Neuronal stem cell (in vitro differentiated cells): Measurements from ENCODE around the gene CELF1.
"Not testable (repeated sequence)": the region's sequence is repeated elsewhere in the genome, so short reads cannot be mapped to it uniquely, and the experiment has no call there.

Experiments
- DNase-seq: peaks from one replicate; pipeline ENCODE4 v3.0.0-alpha.2; 2013; ENCODE audit warnings: low spot score
- H2AFZ ChIP-seq: one replicate; pipeline ENCODE4 v1.6.1; 2013; ENCODE audit warnings: mild to moderate bottlenecking, low read length, inconsistent platforms
- H2AK5ac ChIP-seq: 2 replicates; pipeline ENCODE4 v1.6.1; 2013; ENCODE audit warnings: low read depth, mild to moderate bottlenecking, inconsistent platforms, low read length, moderate library complexity, mixed read lengths
- H2BK120ac ChIP-seq: 2 replicates; pipeline ENCODE4 v1.6.1; 2013; ENCODE audit warnings: low read depth, mild to moderate bottlenecking, inconsistent platforms, low read length, moderate library complexity, mixed read lengths
- H2BK12ac ChIP-seq: one replicate; pipeline ENCODE4 v1.6.1; 2013; ENCODE audit warnings: low read length, inconsistent platforms
- H2BK15ac ChIP-seq: 2 replicates; pipeline ENCODE4 v1.6.1; 2013; ENCODE audit warnings: mild to moderate bottlenecking, low read length, inconsistent platforms, mixed read lengths
- H2BK5ac ChIP-seq: one replicate; pipeline ENCODE4 v1.6.1; 2013; ENCODE audit warnings: inconsistent platforms, mild to moderate bottlenecking, low read length, moderate library complexity
- H3K14ac ChIP-seq: one replicate; pipeline ENCODE4 v1.6.1; 2013; ENCODE audit warnings: low read length, inconsistent platforms
- H3K18ac ChIP-seq: 2 replicates; pipeline ENCODE4 v1.6.1; 2013; ENCODE audit warnings: low read length, inconsistent platforms
- H3K23ac ChIP-seq: 2 replicates; pipeline ENCODE4 v1.6.1; 2013; ENCODE audit warnings: low read depth, mild to moderate bottlenecking, mixed read lengths, low read length, inconsistent platforms; ENCODE audit not compliant: poor library complexity
- H3K27ac ChIP-seq: replicated peaks from 3 replicates; pipeline ENCODE4 v1.5.1; 2013; ENCODE audit warnings: low read length, inconsistent platforms
- H3K27me3 ChIP-seq, 3 experiments: 2 replicates each; pipeline ENCODE4 v1.6.1; 2013; ENCODE audit warnings: low read length in 3 of 3, mild to moderate bottlenecking in 2 of 3, inconsistent platforms in 1 of 3, low read depth in 1 of 3, mixed read lengths in 1 of 3, moderate library complexity in 1 of 3; ENCODE audit not compliant: control insufficient read depth in 3 of 3, insufficient read depth in 3 of 3
- H3K36me3 ChIP-seq, 2 donors: replicated peaks in 1 of 2; 2 replicates each; pipeline ENCODE4 v1.6.1; 2013; ENCODE audit warnings: low read length in 2 of 2; ENCODE audit not compliant: control insufficient read depth in 2 of 2, insufficient read depth in 2 of 2
- H3K4ac ChIP-seq: 2 replicates; pipeline ENCODE4 v1.6.1; 2013; ENCODE audit warnings: inconsistent platforms, mild to moderate bottlenecking, low read length, moderate library complexity
- H3K4me1 ChIP-seq, 2 donors: 1 replicate in 1 of 2; 2 replicates in 1 of 2; pipeline ENCODE4 v1.6.1; 2013; ENCODE audit warnings: low read length in 2 of 2, low read depth in 1 of 2; ENCODE audit not compliant: control insufficient read depth in 2 of 2, insufficient read depth in 1 of 2
- H3K4me2 ChIP-seq: one replicate; pipeline ENCODE4 v1.6.1; 2013; ENCODE audit warnings: mild to moderate bottlenecking, low read length, inconsistent platforms; ENCODE audit not compliant: insufficient read depth, poor library complexity, severe bottlenecking
- H3K4me3 ChIP-seq, 2 donors: 2 replicates each; pipeline ENCODE4 v1.5.1; 2013; ENCODE audit warnings: low read length in 2 of 2, mild to moderate bottlenecking in 2 of 2, inconsistent platforms in 1 of 2, moderate library complexity in 1 of 2
- H3K79me1 ChIP-seq: one replicate; pipeline ENCODE4 v1.6.1; 2013; ENCODE audit warnings: low read depth, mild to moderate bottlenecking, inconsistent platforms, low read length, moderate library complexity
- H3K9ac ChIP-seq: one replicate; pipeline ENCODE4 v1.6.1; 2013; ENCODE audit warnings: mild to moderate bottlenecking, low read depth, low read length, inconsistent platforms; ENCODE audit not compliant: poor library complexity
- H3K9me3 ChIP-seq, 2 donors: replicated peaks in 1 of 2; 2 replicates each; pipeline versions ENCODE3 to v1.6.1; 2013; ENCODE audit warnings: low read length in 2 of 2, mild to moderate bottlenecking in 2 of 2, inconsistent platforms in 1 of 2, low read depth in 1 of 2, mixed read lengths in 1 of 2, moderate library complexity in 1 of 2; ENCODE audit not compliant: control insufficient read depth in 2 of 2, insufficient read depth in 1 of 2
- H4K8ac ChIP-seq: one replicate; pipeline ENCODE4 v1.6.1; 2013; ENCODE audit warnings: low read depth, mild to moderate bottlenecking, inconsistent platforms, low read length, moderate library complexity
- H4K91ac ChIP-seq: one replicate; pipeline ENCODE4 v1.6.1; 2013; ENCODE audit warnings: low read length, low read depth, mild to moderate bottlenecking, inconsistent platforms; ENCODE audit not compliant: poor library complexity
- WGBS, 2 donors: extraction: QIAGEN DNeasy Blood & Tissue Kit; methylation state at CpG; one replicate each; pipeline ENCODE4 v1.1.7; 2013; ENCODE audit warnings: missing lambda C conversion rate in 2 of 2, mixed read lengths in 1 of 2; ENCODE audit not compliant: insufficient read length in 2 of 2, insufficient replicate concordance in 1 of 2; ENCODE audit errors: extremely low coverage in 2 of 2; 5-methylcytosine and 5-hydroxymethylcytosine counted together

CELF1 gene

DNA sequence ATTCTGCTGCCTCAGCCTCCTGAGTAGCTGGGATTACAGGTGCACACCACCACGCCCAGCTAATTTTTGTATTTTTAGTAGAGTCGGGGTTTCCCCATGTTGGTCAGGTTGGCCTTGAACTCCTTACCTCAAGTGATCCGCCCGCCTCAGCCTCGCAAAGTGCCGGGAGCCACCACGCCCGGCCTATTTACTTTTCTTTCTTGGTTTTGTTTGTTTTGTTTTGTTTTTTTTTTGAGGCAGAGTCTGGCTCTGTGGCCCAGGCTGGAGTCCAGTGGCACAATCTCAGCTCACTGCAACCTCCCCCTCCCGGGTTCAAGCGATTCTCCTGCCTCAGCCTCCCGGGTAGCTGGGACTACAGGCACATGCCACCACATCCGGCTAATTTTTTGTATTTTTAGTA lies 4.1 kb upstream of the CELF1 start:
- not testable (repeated sequence) for H3K14ac ChIP-seq, H3K36me3 ChIP-seq, H4K8ac ChIP-seq, H4K91ac ChIP-seq, H2BK15ac ChIP-seq, H3K23ac ChIP-seq, H3K4ac ChIP-seq, H2BK12ac ChIP-seq, H2BK120ac ChIP-seq, DNase-seq, H3K27ac ChIP-seq, H3K18ac ChIP-seq, H3K9ac ChIP-seq, H3K4me3 ChIP-seq, H2AK5ac ChIP-seq, H2BK5ac ChIP-seq, H3K79me1 ChIP-seq, H2AFZ ChIP-seq, H3K4me2 ChIP-seq, H3K9me3 ChIP-seq, H3K4me1 ChIP-seq, H3K27me3 ChIP-seq
- WGBS, 2 donors: no CpG with 5 or more reads among the region's 12 CpGs

DNA sequence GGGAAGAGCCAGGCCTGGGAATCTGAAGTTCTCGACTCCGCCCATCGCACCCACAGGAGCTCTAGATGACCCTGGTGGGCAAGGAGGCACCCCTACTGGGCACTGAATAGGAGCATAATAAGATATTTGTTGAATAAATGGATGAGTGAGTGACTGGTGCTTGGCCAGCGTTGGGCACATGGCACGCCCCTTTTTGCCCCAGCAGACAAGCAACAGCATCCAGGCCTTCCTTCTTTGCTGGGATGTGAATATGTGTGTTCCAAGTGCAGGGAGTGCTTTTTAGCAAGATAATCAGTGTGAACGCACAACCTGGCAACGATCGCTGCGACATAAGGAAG lies 443 bp upstream of the CELF1 start:
- no CpG with 5 or more reads among the region's 9 CpGs for WGBS, 2 donors
- H2AFZ ChIP-seq: peak overlapping the region; percentile 94
- no peak overlapping the region for H3K4ac ChIP-seq
- H2BK12ac ChIP-seq: no peak overlapping the region
- H2BK15ac ChIP-seq: peak overlapping the region; percentile 59
- H4K8ac ChIP-seq: no peak overlapping the region
- no peak overlapping the region for H3K23ac ChIP-seq
- H3K4me1 ChIP-seq: peaks cover 4 to 14% of the 10 kb centered on the region in 2 donors
- no peak overlapping the region for H4K91ac ChIP-seq
- no peak overlapping the region for H3K27ac ChIP-seq
- H3K18ac ChIP-seq: peak overlapping the region; percentile 3
- H3K4me2 ChIP-seq: peak overlapping the region; percentile 55
- DNase-seq: no peak
- peaks cover 0 to 29% of the 10 kb centered on the region in 2 donors for H3K36me3 ChIP-seq
- no peak overlapping the region for H3K14ac ChIP-seq
- H3K9me3 ChIP-seq: no peaks in the 10 kb centered on the region
- H2BK5ac ChIP-seq: peak overlapping the region; percentile 98
- no peak overlapping the region for H2BK120ac ChIP-seq
- peaks cover 5% of the 10 kb centered on the region for H3K79me1 ChIP-seq
- H3K9ac ChIP-seq: no peak overlapping the region
- no peak overlapping the region for H2AK5ac ChIP-seq
- H3K4me3 ChIP-seq: peak overlapping the region; percentile 12 to 98
- no peaks in the 10 kb centered on the region for H3K27me3 ChIP-seq

DNA sequence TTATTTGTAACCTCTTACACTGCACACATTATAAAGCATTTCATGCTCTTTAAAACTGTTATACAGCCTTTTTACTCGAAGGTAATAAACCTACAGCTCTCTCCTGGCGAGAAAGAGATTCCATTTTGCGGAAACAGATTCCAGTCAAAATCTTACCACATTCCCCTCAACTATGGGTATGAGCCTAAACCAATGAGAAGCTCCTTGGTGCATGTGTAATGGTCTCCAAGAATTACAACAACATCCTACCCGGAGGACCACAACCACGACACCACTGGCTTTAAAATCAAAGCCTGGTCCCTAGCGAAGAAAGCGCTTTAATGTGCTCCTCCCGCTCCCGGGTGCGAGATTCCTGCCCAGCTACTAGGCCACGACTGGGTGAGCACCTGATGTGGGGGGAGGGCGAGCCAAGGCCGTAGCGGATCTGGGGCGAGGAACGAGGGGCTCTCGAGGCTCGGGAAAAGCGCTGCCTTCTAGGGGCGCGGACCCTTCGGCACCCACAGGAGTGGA lies 821 bp downstream of the CELF1 start:
- Histone ChIP-seq H3K27me3 (no peaks in the 10 kb centered on the region), H3K23ac (peak overlapping the region; percentile 29), H2AFZ (peak overlapping the region; percentile 94), H3K9me3 (no peaks in the 10 kb centered on the region), H3K79me1 (peaks cover 5% of the 10 kb centered on the region), H2AK5ac (peak overlapping the region; percentile 97), H3K4me1 (peaks cover 4 to 14% of the 10 kb centered on the region in 2 donors), H3K18ac (peak overlapping the region; percentile 99), H3K4me2 (peak overlapping the region; percentile 90), H2BK120ac (no peak overlapping the region), H3K14ac (peak overlapping the region; percentile 65), H4K8ac (no peak overlapping the region), H3K4me3 (peak overlapping the region; percentile 87 to 98), H2BK5ac (peak overlapping the region; percentile 98), H3K27ac (peak overlapping the region; percentile 63), H3K9ac (peak overlapping the region; percentile 99), H2BK12ac (no peak overlapping the region), H2BK15ac (peak overlapping the region; percentile 40), H4K91ac (no peak overlapping the region), H3K4ac (no peak overlapping the region), H3K36me3 (peaks cover 0 to 42% of the 10 kb centered on the region in 2 donors)
- WGBS, 2 donors: no CpG with 5 or more reads among the region's 22 CpGs
- DNase-seq: no peak

DNA sequence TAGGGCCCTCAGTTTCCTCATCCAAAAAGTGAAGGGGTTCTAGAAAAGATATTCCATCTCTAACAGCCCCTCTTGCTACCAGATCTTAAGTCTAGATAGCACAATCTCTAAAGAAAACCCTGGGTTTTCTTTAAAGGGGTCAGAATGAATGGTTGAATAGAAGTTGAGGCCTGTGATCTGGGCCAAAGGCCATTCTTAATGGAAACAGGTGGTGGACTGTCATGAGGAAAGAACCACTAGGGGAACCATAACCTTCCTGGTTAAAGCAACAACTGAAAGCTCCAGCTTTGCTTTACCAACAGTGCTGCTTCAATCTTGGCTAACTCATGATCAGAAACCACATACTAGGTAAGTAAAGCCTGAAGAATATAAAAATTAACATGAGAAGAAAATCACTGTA lies 1.8 kb downstream of the CELF1 start:
- H2AFZ ChIP-seq: no peak overlapping the region
- H3K27ac ChIP-seq: no peak overlapping the region

More for the DNA sequence above, 1.8 kb downstream of the CELF1 start:
- no peak for DNase-seq
- peak overlapping the region in 1 of 2 donors; percentile 98 for H3K4me3 ChIP-seq
- no peak overlapping the region for H3K14ac ChIP-seq
- peaks cover 4 to 14% of the 10 kb centered on the region in 2 donors for H3K4me1 ChIP-seq
- H3K4me2 ChIP-seq: no peak overlapping the region
- H3K18ac ChIP-seq: no peak overlapping the region
- no peaks in the 10 kb centered on the region for H3K9me3 ChIP-seq
- no peaks in the 10 kb centered on the region for H3K27me3 ChIP-seq
- no peak overlapping the region for H4K91ac ChIP-seq
- no peak overlapping the region for H2BK5ac ChIP-seq
- no peak overlapping the region for H4K8ac ChIP-seq
- no peak overlapping the region for H3K23ac ChIP-seq
- H2BK15ac ChIP-seq: no peak overlapping the region
- H3K4ac ChIP-seq: no peak overlapping the region
- no peak overlapping the region for H2BK12ac ChIP-seq
- H2BK120ac ChIP-seq: no peak overlapping the region
- peaks cover 8% of the 10 kb centered on the region for H3K79me1 ChIP-seq
- no peak overlapping the region for H3K9ac ChIP-seq
- no peak overlapping the region for H2AK5ac ChIP-seq
- H3K36me3 ChIP-seq: peaks cover 0 to 50% of the 10 kb centered on the region in 2 donors
